ENCODE results near the gene FBXL19. TPM values are rescaled to one million over a fixed set of nuclear protein-coding genes. Genes with fewer than 3 reads are reported as not detected.
A peak's percentile ranks its signal among the peaks of the same experiment; 100 is the strongest.

FBXL19 gene
- total and polyA plus RNA-seq, 2 of the 13 experiments (the other 11 are each of a cell fraction or from before 2014, with no cell fraction given), result 6.0 to 13.7 TPM

DNA sequence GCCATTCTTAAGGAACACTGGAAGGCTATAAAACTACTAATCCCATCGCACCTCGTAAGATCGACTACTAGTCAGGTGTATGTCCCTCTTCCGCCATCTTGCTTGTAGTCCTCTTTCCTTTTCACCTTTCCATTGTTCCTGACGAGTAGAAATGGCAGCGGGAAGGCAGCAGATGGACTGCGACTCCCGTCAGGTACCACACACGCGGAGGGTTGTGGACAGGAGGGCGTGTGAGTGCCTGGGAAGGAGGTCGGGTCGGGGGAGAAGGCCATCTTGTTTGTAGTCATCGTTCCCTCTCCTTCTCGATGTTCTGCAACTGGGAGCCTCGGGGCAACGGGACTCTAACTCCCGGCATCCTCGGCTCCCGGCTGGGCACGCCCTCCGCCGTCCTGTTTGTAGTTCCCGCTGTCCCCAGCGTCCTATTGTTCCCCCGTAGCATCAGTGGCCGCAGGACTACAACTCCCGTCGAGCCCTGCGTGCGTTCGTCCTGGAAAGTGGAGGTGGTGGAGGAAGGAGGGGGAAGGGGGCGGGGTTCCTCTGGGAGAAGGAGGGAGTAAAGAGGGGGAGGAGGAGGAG, 324 bp upstream of the FBXL19 start (continued):
- no peak for TF ChIP-seq SMARCE1 (IDR thresholded peaks at IDR 0.05; ENCODE audit: borderline replicate concordance)
- TF ChIP-seq, protein P1, sequence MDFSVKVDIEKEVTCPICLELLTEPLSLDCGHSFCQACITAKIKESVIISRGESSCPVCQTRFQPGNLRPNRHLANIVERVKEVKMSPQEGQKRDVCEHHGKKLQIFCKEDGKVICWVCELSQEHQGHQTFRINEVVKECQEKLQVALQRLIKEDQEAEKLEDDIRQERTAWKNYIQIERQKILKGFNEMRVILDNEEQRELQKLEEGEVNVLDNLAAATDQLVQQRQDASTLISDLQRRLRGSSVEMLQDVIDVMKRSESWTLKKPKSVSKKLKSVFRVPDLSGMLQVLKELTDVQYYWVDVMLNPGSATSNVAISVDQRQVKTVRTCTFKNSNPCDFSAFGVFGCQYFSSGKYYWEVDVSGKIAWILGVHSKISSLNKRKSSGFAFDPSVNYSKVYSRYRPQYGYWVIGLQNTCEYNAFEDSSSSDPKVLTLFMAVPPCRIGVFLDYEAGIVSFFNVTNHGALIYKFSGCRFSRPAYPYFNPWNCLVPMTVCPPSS (IDR thresholded peaks at IDR 0.05), result no peak
- peak; percentile 94 for TF ChIP-seq SUZ12 (IDR thresholded peaks at IDR 0.05; ENCODE audit: low read depth, low read length)
- no peak for TF ChIP-seq FOXJ3 (CRISPR knock-in tag; IDR thresholded peaks at IDR 0.05; ENCODE audit: borderline replicate concordance)
- TF ChIP-seq ARNT2 (CRISPR knock-in tag; IDR thresholded peaks at IDR 0.05; ENCODE audit: low read depth), result peak; percentile 35; the same call in 1 of the 2 replicates
- peak; percentile 16; the same call in 1 of the 2 replicates for TF ChIP-seq THYN1 (CRISPR knock-in tag; IDR thresholded peaks at IDR 0.05; ENCODE audit: borderline replicate concordance, low read depth)
- peak; percentile 75; the same call in 1 of the 2 replicates for TF ChIP-seq REPIN1 (CRISPR knock-in tag; IDR thresholded peaks at IDR 0.05; ENCODE audit: borderline replicate concordance, low read depth)
- peak; percentile 21; the same call in 1 of the 2 replicates for TF ChIP-seq SOX13 (IDR thresholded peaks at IDR 0.05)
- peak in 1 of 2 experiments; percentile 73; a peak in 2 of 4 replicates for TF ChIP-seq SOX13 (CRISPR knock-in tag; conservative IDR thresholded peaks at IDR 0.05 in 1 of 2, IDR thresholded peaks at IDR 0.05 in 1 of 2)
- no peak for TF ChIP-seq MXD1 (CRISPR knock-in tag; IDR thresholded peaks at IDR 0.05)
- TF ChIP-seq ELF3 (CRISPR knock-in tag; IDR thresholded peaks at IDR 0.05), result no peak; the same call in 1 of the 2 replicates
- no peak for TF ChIP-seq ZZZ3 (CRISPR knock-in tag; IDR thresholded peaks at IDR 0.05; ENCODE audit: borderline replicate concordance)
- TF ChIP-seq, protein P2, sequence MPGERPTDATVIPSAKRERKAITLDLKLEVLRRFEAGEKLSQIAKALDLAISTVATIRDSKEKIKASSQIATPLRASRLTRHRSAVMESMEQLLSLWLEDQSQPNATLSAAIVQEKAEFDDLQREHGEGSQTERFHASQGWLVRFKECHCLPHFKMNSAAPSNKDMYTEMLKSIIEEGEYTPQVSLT (CRISPR knock-in tag; IDR thresholded peaks at IDR 0.05; ENCODE audit: borderline replicate concordance, low read depth), result no peak
- no peak for TF ChIP-seq HMG20A (CRISPR knock-in tag; IDR thresholded peaks at IDR 0.05; ENCODE audit: borderline replicate concordance)
- no peak for TF ChIP-seq SRSF4 (IDR thresholded peaks at IDR 0.05; ENCODE audit: low read depth, low read length, poor library complexity, severe bottlenecking)
- TF ChIP-seq ZNF274 (CRISPR knock-in tag; IDR thresholded peaks at IDR 0.05), result peak; percentile 43; the same call in 1 of the 2 replicates
- TF ChIP-seq AHR (CRISPR knock-in tag; IDR thresholded peaks at IDR 0.05), result peak; percentile 87
- TF ChIP-seq PITX1 (CRISPR knock-in tag; IDR thresholded peaks at IDR 0.05), result peak; percentile 33; the same call in 1 of the 2 replicates
- peak; percentile 81; the same call in 1 of the 3 replicates for TF ChIP-seq MXI1 (IDR thresholded peaks at IDR 0.05; ENCODE audit: borderline replicate concordance, low read depth, low read length)
- TF ChIP-seq ZNF253 (CRISPR knock-in tag; IDR thresholded peaks at IDR 0.05; ENCODE audit: borderline replicate concordance), result no peak
- TF ChIP-seq FOSL1 (CRISPR knock-in tag; IDR thresholded peaks at IDR 0.05; ENCODE audit: borderline replicate concordance), result no peak
- 0 out of 2 replicates have a peak, but pooled peaks have one; percentile 66 for TF ChIP-seq ATAD3A (CRISPR knock-in tag; IDR thresholded peaks at IDR 0.05)
- TF ChIP-seq TP53 (CRISPR knock-in tag; conservative IDR thresholded peaks at IDR 0.05), result 0 out of 2 replicates have a peak, but pooled peaks have one; percentile 38
- no peak for TF ChIP-seq ZNF577 (CRISPR knock-in tag; IDR thresholded peaks at IDR 0.05; ENCODE audit: borderline replicate concordance, low read depth)
- TF ChIP-seq TAF1 (CRISPR knock-in tag; IDR thresholded peaks at IDR 0.05), result peak; percentile 90
- no peak; the same call in 1 of the 2 replicates for TF ChIP-seq PHF20 (CRISPR knock-in tag; IDR thresholded peaks at IDR 0.05)
- TF ChIP-seq, protein P3, sequence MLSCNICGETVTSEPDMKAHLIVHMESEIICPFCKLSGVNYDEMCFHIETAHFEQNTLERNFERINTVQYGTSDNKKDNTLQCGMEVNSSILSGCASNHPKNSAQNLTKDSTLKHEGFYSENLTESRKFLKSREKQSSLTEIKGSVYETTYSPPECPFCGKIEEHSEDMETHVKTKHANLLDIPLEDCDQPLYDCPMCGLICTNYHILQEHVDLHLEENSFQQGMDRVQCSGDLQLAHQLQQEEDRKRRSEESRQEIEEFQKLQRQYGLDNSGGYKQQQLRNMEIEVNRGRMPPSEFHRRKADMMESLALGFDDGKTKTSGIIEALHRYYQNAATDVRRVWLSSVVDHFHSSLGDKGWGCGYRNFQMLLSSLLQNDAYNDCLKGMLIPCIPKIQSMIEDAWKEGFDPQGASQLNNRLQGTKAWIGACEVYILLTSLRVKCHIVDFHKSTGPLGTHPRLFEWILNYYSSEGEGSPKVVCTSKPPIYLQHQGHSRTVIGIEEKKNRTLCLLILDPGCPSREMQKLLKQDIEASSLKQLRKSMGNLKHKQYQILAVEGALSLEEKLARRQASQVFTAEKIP (CRISPR knock-in tag; IDR thresholded peaks at IDR 0.05; ENCODE audit: borderline replicate concordance), result no peak
- TF ChIP-seq ZNF501 (CRISPR knock-in tag; IDR thresholded peaks at IDR 0.05), result no peak; the same call in 1 of the 2 replicates

Measured in HepG2 (cell line).